Thoracic aorta (tissue), 2 donors: Measurements from ENCODE around the gene EZH1. TPM values are rescaled to one million over a fixed set of nuclear protein-coding genes. Genes with fewer than 3 reads are reported as not detected.

Source experiments
- ATAC-seq: fragments of 150-250 bp; one replicate; pipeline ENCODE4 v1.8.0; 2017; ENCODE audit warnings: low read depth; ENCODE audit not compliant: insufficient number of reproducible peaks, low FRiP score
- DNase-seq: peaks from one replicate; pipeline ENCODE4 v3.0.0-alpha.2; 2020; ENCODE audit warnings: low spot score
- H3K27ac ChIP-seq, 2 donors: fragments of 200-600 bp; sonication (generic); 1 replicate in 1 of 2; 2 replicates in 1 of 2; pipeline ENCODE4 v1.5.1; 2016; ENCODE audit warnings: mild to moderate bottlenecking in 2 of 2, moderate library complexity in 2 of 2
- H3K27me3 ChIP-seq: fragments of 200-600 bp; sonication (generic); replicated peaks from 2 replicates; pipeline ENCODE4 v1.6.0; 2016; ENCODE audit warnings: mild to moderate bottlenecking; ENCODE audit not compliant: insufficient read depth
- H3K36me3 ChIP-seq: fragments of 200-600 bp; sonication (generic); one replicate; pipeline ENCODE4 v1.5.1; 2016
- H3K4me1 ChIP-seq, 2 donors: fragments of 200-600 bp; sonication (generic); 1 replicate in 1 of 2; 2 replicates in 1 of 2; pipeline versions ENCODE4 v1.5.1 to v1.6.0; 2016; ENCODE audit warnings: low read depth in 2 of 2, mild to moderate bottlenecking in 1 of 2; ENCODE audit not compliant: control insufficient read depth in 1 of 2
- H3K4me3 ChIP-seq: fragments of 200-600 bp; sonication (generic); 2 replicates; pipeline ENCODE4 v1.5.1; 2016; ENCODE audit warnings: mild to moderate bottlenecking
- H3K9me3 ChIP-seq: fragments of 200-600 bp; sonication (generic); 2 replicates; pipeline ENCODE4 v1.5.1; 2016
- CTCF ChIP-seq: fragments of 200-600 bp; sonication (generic); IDR thresholded peaks from one replicate; pipeline ENCODE4 v1.5.1; 2019; ENCODE audit warnings: antibody characterized with exemption
- total RNA-seq, 2 donors: library from RNA; depleted of rRNA; stranded (reverse); fragments of >200 nt; gene quantifications; one replicate each; pipeline versions ENCODE4 v1.1.0 to v1.2.3, GENCODE V29; 2016

Gene EZH1
- total RNA-seq, 2 donors from 2014 or later: 66.3 to 75.2 TPM

- H3K27ac ChIP-seq: no peak overlapping the region
- H3K36me3 ChIP-seq: peaks cover 31% of the 10 kb centered on the region
- DNase-seq (no peak), ATAC-seq (no peak)
- no peak for TF ChIP-seq CTCF
- H3K4me1 ChIP-seq: peaks cover 3 to 21% of the 10 kb centered on the region in 2 donors
- H3K9me3 ChIP-seq: no peaks in the 10 kb centered on the region
- peaks cover 9% of the 10 kb centered on the region for H3K27me3 ChIP-seq
- peak overlapping the region; percentile 50 for H3K4me3 ChIP-seq
These were observed 36.2 kb upstream of the EZH1 start for GRCh38 chr17:42780851-42781638.

GRCh38 chr17:42779936-42780850 is 35.4 kb upstream of the EZH1 start, which contains the start of gene WNK4:
WNK4 (plus strand) TSS chr17:42780610; CDS start chr17:42780699, 89 bp downstream.
- no peak for DNase-seq
- H3K27me3 ChIP-seq: peaks cover 9% of the 10 kb centered on the region
- no peak for TF ChIP-seq CTCF
- H3K36me3 ChIP-seq: peaks cover 38% of the 10 kb centered on the region
- H3K4me3 ChIP-seq: peak within 1 kb of the TSS; percentile 50
- H3K4me1 ChIP-seq: peaks cover 3 to 19% of the 10 kb centered on the region in 2 donors
- no peak for ATAC-seq
- H3K27ac ChIP-seq: no peak within 1 kb of the TSS
- no peaks in the 10 kb centered on the region for H3K9me3 ChIP-seq

- H3K4me3 ChIP-seq: no peak overlapping the region
- H3K36me3 ChIP-seq: peaks cover 40% of the 10 kb centered on the region
- no peak overlapping the region for H3K27ac ChIP-seq
These were observed 34.6 kb upstream of the EZH1 start for GRCh38 chr17:42779304-42779935.

GRCh38 chr17:42778570-42778969 is 33.7 kb upstream of the EZH1 start:
- no peak for ATAC-seq
- no peaks in the 10 kb centered on the region for H3K9me3 ChIP-seq
- no peak for DNase-seq
- no peak overlapping the region for H3K27ac ChIP-seq
- H3K36me3 ChIP-seq: peaks cover 40% of the 10 kb centered on the region
- peaks cover 9% of the 10 kb centered on the region for H3K27me3 ChIP-seq
- peaks cover 7 to 22% of the 10 kb centered on the region in 2 donors for H3K4me1 ChIP-seq
- TF ChIP-seq CTCF: no peak
- no peak overlapping the region for H3K4me3 ChIP-seq

More at GRCh38 chr17:42779304-42779935, 34.6 kb upstream of the EZH1 start:
- H3K9me3 ChIP-seq: no peaks in the 10 kb centered on the region
- peaks cover 3 to 15% of the 10 kb centered on the region in 2 donors for H3K4me1 ChIP-seq
- peaks cover 9% of the 10 kb centered on the region for H3K27me3 ChIP-seq
- ATAC-seq: no peak
- no peak for DNase-seq
- TF ChIP-seq CTCF: no peak
